HepG2 (cell line): ENCODE data around the gene PALM3. TPM values are rescaled to one million over a fixed set of nuclear protein-coding genes. Genes with fewer than 3 reads are reported as not detected.

Experiments used
- AGO2 ChIP-seq: fragments of 200-400 bp; formaldehyde crosslinking; optimal IDR thresholded peaks from 2 replicates; pipeline ENCODE3; 2017; ENCODE audit warnings: mild to moderate bottlenecking, low read depth, low read length, moderate library complexity
- ARHGAP35 ChIP-seq: sonication (generic); formaldehyde crosslinking; IDR thresholded peaks from 2 replicates; pipeline ENCODE4 v1.9.0; 2022; ENCODE audit warnings: mild to moderate bottlenecking, inconsistent platforms, moderate library complexity, missing genetic modification reagents, borderline replicate concordance
- HOXA3 ChIP-seq: sonication (generic); formaldehyde crosslinking; IDR thresholded peaks from 2 replicates; pipeline ENCODE4 v1.5.0; 2020; ENCODE audit warnings: missing genetic modification reagents
- KDM1A ChIP-seq: IDR thresholded peaks from 2 replicates; pipeline ENCODE4 v1.6.1; 2016; ENCODE audit warnings: missing compliant biosample characterization
- MXI1 ChIP-seq: IDR thresholded peaks from 3 replicates; pipeline ENCODE4 v1.6.1; 2012; ENCODE audit warnings: low read depth, low read length, inconsistent platforms, borderline replicate concordance
- PAF1 ChIP-seq: IDR thresholded peaks from 2 replicates; pipeline ENCODE4 v1.6.1; 2016; ENCODE audit warnings: missing genetic modification reagents, missing compliant biosample characterization
- PATZ1 ChIP-seq: sonication (generic); formaldehyde crosslinking; IDR thresholded peaks from 2 replicates; pipeline ENCODE4 v1.4.0; 2020; ENCODE audit warnings: missing genetic modification reagents
- SMAD9 ChIP-seq: sonication (generic); formaldehyde crosslinking; IDR thresholded peaks from 2 replicates; pipeline ENCODE4 v1.5.1; 2020; ENCODE audit warnings: mild to moderate bottlenecking, missing genetic modification reagents
- TIGD3 ChIP-seq: sonication (generic); formaldehyde crosslinking; IDR thresholded peaks from 2 replicates; pipeline ENCODE4 v1.5.1; 2020; ENCODE audit warnings: mild to moderate bottlenecking, missing genetic modification reagents, borderline replicate concordance
- TMF1 ChIP-seq: sonication (generic); formaldehyde crosslinking; IDR thresholded peaks from 2 replicates; pipeline ENCODE4 v1.8.1; 2022; ENCODE audit warnings: low read depth, missing genetic modification reagents
- ZNF639 ChIP-seq: conservative IDR thresholded peaks from 2 replicates; pipeline ENCODE4 v1.6.1; 2018; ENCODE audit warnings: missing genetic modification reagents
- ZNF720 ChIP-seq: sonication (generic); formaldehyde crosslinking; IDR thresholded peaks from 2 replicates; pipeline ENCODE4 v1.4.0; 2020; ENCODE audit warnings: missing genetic modification reagents
- polyA plus RNA-seq, 8 experiments: library from polyadenylated mRNA; depleted of rRNA in 3 of 8; stranded (reverse) in 7 of 8; unstranded in 1 of 8; fragments of >200 nt; fragmentation: Illumina TruSeq in 4 of 8; extraction: Trizol in 4 of 8; gene quantifications; 2 replicates each; pipeline versions ENCODE4 v1.2.1 to v1.2.3, GENCODE V29; 2011 to 2016; ENCODE audit warnings: low read depth in 4 of 8, missing spikeins in 1 of 8, mixed read lengths in 1 of 8; ENCODE audit not compliant: insufficient read depth in 1 of 8
- total RNA-seq, 5 experiments: library from RNA; depleted of rRNA; stranded (reverse); fragments of >200 nt; fragmentation: Illumina TruSeq; extraction: Trizol; gene quantifications; 2 replicates each; pipeline ENCODE4 v1.2.3, GENCODE V29; 2016; ENCODE audit warnings: low read depth in 1 of 5

The PALM3 gene
- total and polyA plus RNA-seq, 2 of the 13 experiments (the other 11 are each of a cell fraction or from before 2014, with no cell fraction given): 0.79 to 2.4 TPM

- TF ChIP-seq ZNF639 (CRISPR knock-in tag) (0 out of 2 replicates have a peak, but pooled peaks have one; percentile 53), PATZ1 (peak; percentile 79), KDM1A (CRISPR knock-in tag) (no peak), ZNF720 (CRISPR knock-in tag) (no peak), MXI1 (0 out of 3 replicates have a peak, but pooled peaks have one; percentile 15), TIGD3 (CRISPR knock-in tag) (no peak), ARHGAP35 (CRISPR knock-in tag) (0 out of 2 replicates have a peak, but pooled peaks have one; percentile 36), SMAD9 (CRISPR knock-in tag) (no peak), AGO2 (peak; percentile 92), TMF1 (no peak), HOXA3 (CRISPR knock-in tag) (peak; percentile 26; the same call in 1 of the 2 replicates), PAF1 (CRISPR knock-in tag) (no peak)
These were observed 23.6 kb upstream of the PALM3 start, which contains the start of gene C19orf67 (continued) for GRCh38 chr19:14085309-14085995.
